LNCaP clone FGC (cell line): ENCODE data around the gene JDP2.

Experiments used
- DNase-seq: peaks from one replicate; pipeline ENCODE4 v3.0.0-alpha.2; 2011; ENCODE audit warnings: low read depth
- H3K4me3 ChIP-seq: 2 replicates; pipeline ENCODE4 v1.5.1; 2011; ENCODE audit warnings: mild to moderate bottlenecking, low read depth, low read length, control low read depth
- TF ChIP-seq, protein P1 (sequence below): IDR thresholded peaks from 2 replicates; pipeline ENCODE4 v1.5.1; 2012; ENCODE audit warnings: mild to moderate bottlenecking; ENCODE audit not compliant: control insufficient read depth, insufficient read depth; ENCODE audit errors: extremely low read depth

JDP2 gene

DNA sequence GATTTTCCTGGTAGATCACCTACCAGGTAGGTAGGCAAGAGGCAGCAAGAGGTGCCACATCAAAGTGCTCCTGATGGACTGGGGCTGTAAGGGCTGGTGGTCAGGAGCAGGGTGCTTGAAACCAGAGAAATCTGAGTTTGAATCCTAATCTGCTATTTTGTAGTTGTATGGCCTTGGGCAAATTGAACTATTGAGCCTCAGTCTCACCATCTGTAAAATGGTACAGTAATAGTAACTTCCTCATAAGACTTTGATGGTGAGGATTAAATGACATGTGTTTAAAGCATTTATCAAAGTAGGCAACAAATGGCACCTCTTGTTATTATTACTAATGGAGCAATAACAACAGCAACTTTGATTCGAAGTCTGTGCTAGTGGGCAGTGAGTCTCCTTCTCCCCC is 32.0 kb downstream of the JDP2 start:
- no peak overlapping the region for H3K4me3 ChIP-seq
- no peak for DNase-seq
- TF ChIP-seq, protein P1, sequence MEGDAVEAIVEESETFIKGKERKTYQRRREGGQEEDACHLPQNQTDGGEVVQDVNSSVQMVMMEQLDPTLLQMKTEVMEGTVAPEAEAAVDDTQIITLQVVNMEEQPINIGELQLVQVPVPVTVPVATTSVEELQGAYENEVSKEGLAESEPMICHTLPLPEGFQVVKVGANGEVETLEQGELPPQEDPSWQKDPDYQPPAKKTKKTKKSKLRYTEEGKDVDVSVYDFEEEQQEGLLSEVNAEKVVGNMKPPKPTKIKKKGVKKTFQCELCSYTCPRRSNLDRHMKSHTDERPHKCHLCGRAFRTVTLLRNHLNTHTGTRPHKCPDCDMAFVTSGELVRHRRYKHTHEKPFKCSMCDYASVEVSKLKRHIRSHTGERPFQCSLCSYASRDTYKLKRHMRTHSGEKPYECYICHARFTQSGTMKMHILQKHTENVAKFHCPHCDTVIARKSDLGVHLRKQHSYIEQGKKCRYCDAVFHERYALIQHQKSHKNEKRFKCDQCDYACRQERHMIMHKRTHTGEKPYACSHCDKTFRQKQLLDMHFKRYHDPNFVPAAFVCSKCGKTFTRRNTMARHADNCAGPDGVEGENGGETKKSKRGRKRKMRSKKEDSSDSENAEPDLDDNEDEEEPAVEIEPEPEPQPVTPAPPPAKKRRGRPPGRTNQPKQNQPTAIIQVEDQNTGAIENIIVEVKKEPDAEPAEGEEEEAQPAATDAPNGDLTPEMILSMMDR = no peak

DNA sequence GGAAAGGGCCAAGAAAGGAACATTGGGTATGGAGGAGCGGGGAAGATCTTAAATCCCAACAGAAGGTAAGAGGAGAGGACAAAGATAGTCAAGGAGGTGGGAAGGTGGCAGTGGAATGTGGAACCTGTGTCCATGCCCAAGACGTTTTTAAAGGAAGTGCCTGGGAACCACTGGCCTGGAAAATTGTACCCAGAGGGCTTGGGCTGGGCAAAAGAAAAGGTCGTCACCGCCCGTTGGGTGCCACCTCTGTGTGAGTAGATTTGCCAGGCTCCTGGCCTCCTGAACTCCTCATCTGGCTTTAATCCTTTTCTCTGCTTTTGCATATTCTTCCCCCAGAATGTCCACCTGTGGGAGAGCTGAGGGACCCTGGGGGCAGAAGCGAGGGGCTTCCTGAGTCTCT is 32.6 kb downstream of the JDP2 start:
- TF ChIP-seq, protein P1 = no peak
- DNase-seq = no peak
- H3K4me3 ChIP-seq = no peak overlapping the region

DNA sequence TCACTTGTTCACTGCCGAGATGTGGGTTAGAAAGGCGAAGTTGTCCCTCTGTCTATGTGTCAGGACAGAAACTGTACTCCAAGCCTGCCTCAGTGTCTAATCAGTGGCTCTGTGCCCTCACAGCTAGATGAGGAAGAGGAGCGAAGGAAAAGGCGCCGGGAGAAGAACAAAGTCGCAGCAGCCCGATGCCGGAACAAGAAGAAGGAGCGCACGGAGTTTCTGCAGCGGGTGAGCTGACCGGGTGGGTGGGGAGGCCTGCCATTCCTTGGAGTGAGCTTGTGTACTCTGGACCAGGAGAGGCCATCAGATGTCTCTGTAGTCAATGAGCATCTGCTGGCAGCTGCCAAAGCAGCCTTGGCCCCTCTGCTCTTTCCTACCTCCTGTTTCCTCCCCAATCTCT is 33.5 kb downstream of the JDP2 start:
- no peak overlapping the region for H3K4me3 ChIP-seq
- no peak for DNase-seq
- TF ChIP-seq, protein P1 = no peak

DNA sequence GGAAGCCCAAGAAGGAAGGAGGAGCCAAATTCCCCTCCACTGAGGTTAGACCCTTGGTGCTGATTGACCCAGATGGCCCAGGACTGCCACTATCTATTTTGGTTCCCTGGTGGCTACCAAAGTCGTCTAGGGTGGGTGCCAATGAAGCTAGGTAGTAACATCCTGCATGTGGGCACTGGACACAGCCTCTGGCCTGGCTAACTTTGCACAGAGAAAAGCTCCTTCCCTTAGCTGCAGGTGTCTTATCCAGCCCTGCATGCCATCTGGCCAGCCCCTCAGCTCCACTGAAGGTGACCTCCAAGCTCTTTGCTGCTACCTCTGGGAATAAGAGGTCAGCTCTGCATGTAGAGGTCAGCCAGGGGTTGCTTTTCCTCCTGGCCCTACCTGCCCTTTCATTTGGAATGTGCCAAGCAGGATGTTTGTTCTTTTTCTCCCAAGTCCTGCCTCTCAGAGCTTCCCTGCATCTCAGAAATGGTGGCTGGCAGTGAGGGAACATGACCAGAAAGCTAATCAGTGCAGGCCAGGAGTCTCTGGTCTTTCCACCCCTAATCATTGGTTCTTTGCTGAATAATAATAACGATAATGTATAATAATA is 34.0 kb downstream of the JDP2 start:
- DNase-seq = peak; percentile 56

DNA sequence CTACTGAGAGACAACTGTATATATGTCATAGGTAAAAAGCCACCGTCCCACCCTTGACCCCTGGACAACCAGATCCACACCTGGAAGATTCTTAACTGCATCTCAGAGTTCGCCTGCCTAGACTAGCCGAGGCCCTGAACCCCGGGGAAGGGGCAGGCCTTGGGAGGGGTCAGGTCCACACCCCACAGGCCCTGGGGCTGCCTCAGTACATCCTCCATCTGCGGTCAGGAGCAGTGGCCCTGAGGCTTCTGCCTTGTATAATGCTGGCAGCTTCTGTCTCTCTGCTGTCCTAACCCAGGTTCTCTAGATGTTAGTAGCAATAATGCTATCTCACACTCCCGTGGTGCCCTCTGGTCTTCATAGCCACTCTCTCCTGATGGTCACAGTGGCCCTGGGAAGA is 36.8 kb downstream of the JDP2 start:
- TF ChIP-seq, protein P1 = no peak
- DNase-seq = no peak
- no peak overlapping the region for H3K4me3 ChIP-seq

More for the DNA sequence above, 34.0 kb downstream of the JDP2 start:
- no peak overlapping the region for H3K4me3 ChIP-seq
- TF ChIP-seq, protein P1 = no peak

DNA sequence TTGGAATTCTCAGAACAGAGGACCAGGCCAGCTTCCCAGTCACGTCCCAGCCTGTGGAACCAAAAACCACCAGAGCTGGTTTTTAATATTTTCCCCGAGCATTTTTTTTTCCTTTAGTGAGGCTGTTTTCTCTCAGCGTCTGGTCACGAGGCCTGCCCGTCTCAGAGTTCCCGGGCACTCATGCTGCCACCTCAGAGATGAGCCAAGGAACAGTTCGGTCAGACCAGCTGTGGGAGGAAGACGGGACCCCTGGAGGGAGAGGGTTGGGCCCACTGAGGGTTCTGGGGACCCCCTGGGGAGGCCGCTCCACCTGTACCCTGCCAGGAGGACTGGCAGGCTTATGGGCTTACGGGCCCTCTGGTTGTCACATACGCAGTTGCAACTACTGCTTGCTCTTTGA is 39.9 kb downstream of the JDP2 start:
- TF ChIP-seq, protein P1 = no peak
- no peak for DNase-seq
- H3K4me3 ChIP-seq = no peak overlapping the region

DNA sequence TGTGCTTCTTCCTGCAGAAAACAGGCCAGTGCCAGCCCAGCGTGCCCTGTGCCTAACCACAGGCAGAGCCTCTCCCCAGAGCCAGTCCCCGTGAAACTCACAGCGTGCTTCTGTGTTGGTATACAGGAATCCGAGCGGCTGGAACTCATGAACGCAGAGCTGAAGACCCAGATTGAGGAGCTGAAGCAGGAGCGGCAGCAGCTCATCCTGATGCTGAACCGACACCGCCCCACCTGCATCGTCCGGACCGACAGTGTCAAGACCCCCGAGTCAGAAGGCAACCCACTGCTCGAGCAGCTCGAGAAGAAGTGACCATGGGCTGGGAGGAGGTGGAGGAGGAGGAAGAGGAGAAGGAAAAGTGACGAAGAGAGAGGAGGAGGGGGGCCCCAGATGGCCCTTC is 41.3 kb downstream of the JDP2 start:
- TF ChIP-seq, protein P1 = no peak
- H3K4me3 ChIP-seq = no peak overlapping the region
- no peak for DNase-seq
